DOHH2 (cell line): Measurements from ENCODE around the gene SCYGR2.

ENCODE experiments used
- H3F3A ChIP-seq: fragments of 200-600 bp; sonication (generic), shearing (Covaris generic); 2 replicates; pipeline ENCODE4 v1.6.0; 2016; ENCODE audit warnings: antibody characterized with exemption, mild to moderate bottlenecking; ENCODE audit not compliant: control insufficient read depth, insufficient read depth
- H3K27ac ChIP-seq: fragments of 200-600 bp; sonication (generic); 2 replicates; pipeline ENCODE4 v1.5.1; 2014; ENCODE audit warnings: low read depth, mild to moderate bottlenecking, low read length, moderate library complexity
- H3K27me3 ChIP-seq: fragments of 200-600 bp; sonication (generic); 2 replicates; pipeline ENCODE4 v1.6.1; 2014; ENCODE audit warnings: mild to moderate bottlenecking, low read length, mixed read lengths; ENCODE audit not compliant: control insufficient read depth
- H3K36me3 ChIP-seq: fragments of 200-600 bp; sonication (generic); 2 replicates; pipeline ENCODE4 v1.6.1; 2014; ENCODE audit warnings: mild to moderate bottlenecking, low read length, moderate library complexity, mixed read lengths; ENCODE audit not compliant: control insufficient read depth
- H3K4me1 ChIP-seq: fragments of 200-600 bp; sonication (generic); 2 replicates; pipeline ENCODE4 v1.6.1; 2014; ENCODE audit warnings: mild to moderate bottlenecking, low read length, mixed read lengths; ENCODE audit not compliant: control insufficient read depth
- H3K4me2 ChIP-seq: fragments of 200-600 bp; sonication (generic); 2 replicates; pipeline ENCODE4 v1.6.0; 2014; ENCODE audit warnings: mild to moderate bottlenecking, low read length, moderate library complexity
- H3K4me3 ChIP-seq: fragments of 200-600 bp; sonication (generic); 2 replicates; pipeline ENCODE4 v1.5.1; 2014; ENCODE audit warnings: mild to moderate bottlenecking, low read length, mixed read lengths
- H3K79me2 ChIP-seq: fragments of 200-600 bp; sonication (generic); 2 replicates; pipeline ENCODE4 v1.6.1; 2014; ENCODE audit warnings: mild to moderate bottlenecking, low read length, mixed read lengths; ENCODE audit not compliant: control insufficient read depth
- H3K9me2 ChIP-seq: fragments of 200-600 bp; sonication (generic); replicated peaks from 2 replicates; pipeline ENCODE4 v1.6.1; 2014; ENCODE audit warnings: mild to moderate bottlenecking, low read length, mixed read lengths; ENCODE audit not compliant: control insufficient read depth
- H3K9me3 ChIP-seq: fragments of 200-600 bp; sonication (generic); 2 replicates; pipeline ENCODE4 v1.6.1; 2014; ENCODE audit warnings: antibody characterized with exemption, low read length, mixed read lengths; ENCODE audit not compliant: control insufficient read depth, insufficient read depth
- H4K20me1 ChIP-seq: fragments of 200-600 bp; sonication (generic); 2 replicates; pipeline ENCODE4 v1.6.0; 2014; ENCODE audit warnings: low read depth, mild to moderate bottlenecking, antibody characterized with exemption, low read length, moderate library complexity; ENCODE audit not compliant: control insufficient read depth, insufficient read depth
- CTCF ChIP-seq: fragments of 200-600 bp; sonication (generic); IDR thresholded peaks from one replicate; pipeline ENCODE4 v1.5.1; 2014; ENCODE audit warnings: antibody characterized with exemption, mild to moderate bottlenecking, low read depth, low read length; ENCODE audit not compliant: poor library complexity, severe bottlenecking
- EZH2phosphoT487 ChIP-seq: fragments of 200-600 bp; sonication (generic); IDR thresholded peaks from 2 replicates; pipeline ENCODE4 v1.6.1; 2017; ENCODE audit warnings: borderline replicate concordance, mild to moderate bottlenecking, antibody characterized with exemption, low read length, moderate library complexity, mixed read lengths

Gene SCYGR2

GRCh38 chr2:227579791-227580190 lies 18.9 kb upstream of the SCYGR2 start:
- Histone ChIP-seq H3K36me3 (no peaks in the 10 kb centered on the region), H3F3A (no peaks in the 10 kb centered on the region), H3K9me2 (no peaks in the 10 kb centered on the region), H3K27me3 (peaks cover 8% of the 10 kb centered on the region; the same call in 1 of the 2 replicates), H3K79me2 (no peaks in the 10 kb centered on the region), H3K4me1 (no peaks in the 10 kb centered on the region), H3K27ac (no peak overlapping the region), H3K4me3 (no peak overlapping the region), H3K4me2 (no peak overlapping the region), H3K9me3 (peaks cover 8% of the 10 kb centered on the region), H4K20me1 (no peaks in the 10 kb centered on the region)
- TF ChIP-seq EZH2phosphoT487 (no peak), CTCF (no peak)

DNA sequence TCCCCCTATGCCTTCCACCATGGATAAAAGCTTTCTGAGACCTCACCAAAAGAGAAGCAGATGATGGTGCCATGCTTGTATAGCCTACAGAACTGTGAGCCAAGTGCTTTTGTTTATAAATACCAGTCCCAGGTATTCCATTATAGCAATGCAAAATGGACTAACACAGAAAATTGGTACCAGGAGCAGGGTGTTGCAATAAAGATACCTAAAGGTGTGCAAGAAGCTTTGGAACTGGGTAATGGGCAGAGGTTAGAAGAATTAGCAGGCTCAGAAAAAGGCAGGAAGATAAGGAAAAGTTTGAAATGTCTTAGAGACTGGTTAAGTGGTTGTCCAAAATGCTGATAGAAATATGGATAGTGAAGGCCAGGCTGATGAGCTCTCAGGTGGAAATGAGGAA lies 16.3 kb upstream of the SCYGR2 start:
- Histone ChIP-seq H3K9me2 (no peaks in the 10 kb centered on the region), H3K27ac (no peak overlapping the region), H3K4me1 (no peaks in the 10 kb centered on the region), H3K9me3 (peaks cover 8% of the 10 kb centered on the region), H3K4me3 (no peak overlapping the region), H3K4me2 (no peak overlapping the region), H3K36me3 (no peaks in the 10 kb centered on the region), H3K79me2 (no peaks in the 10 kb centered on the region), H3F3A (no peaks in the 10 kb centered on the region), H4K20me1 (no peaks in the 10 kb centered on the region), H3K27me3 (peaks cover 5% of the 10 kb centered on the region; the same call in 1 of the 2 replicates)
- no peak for TF ChIP-seq CTCF
- TF ChIP-seq EZH2phosphoT487: no peak

DNA sequence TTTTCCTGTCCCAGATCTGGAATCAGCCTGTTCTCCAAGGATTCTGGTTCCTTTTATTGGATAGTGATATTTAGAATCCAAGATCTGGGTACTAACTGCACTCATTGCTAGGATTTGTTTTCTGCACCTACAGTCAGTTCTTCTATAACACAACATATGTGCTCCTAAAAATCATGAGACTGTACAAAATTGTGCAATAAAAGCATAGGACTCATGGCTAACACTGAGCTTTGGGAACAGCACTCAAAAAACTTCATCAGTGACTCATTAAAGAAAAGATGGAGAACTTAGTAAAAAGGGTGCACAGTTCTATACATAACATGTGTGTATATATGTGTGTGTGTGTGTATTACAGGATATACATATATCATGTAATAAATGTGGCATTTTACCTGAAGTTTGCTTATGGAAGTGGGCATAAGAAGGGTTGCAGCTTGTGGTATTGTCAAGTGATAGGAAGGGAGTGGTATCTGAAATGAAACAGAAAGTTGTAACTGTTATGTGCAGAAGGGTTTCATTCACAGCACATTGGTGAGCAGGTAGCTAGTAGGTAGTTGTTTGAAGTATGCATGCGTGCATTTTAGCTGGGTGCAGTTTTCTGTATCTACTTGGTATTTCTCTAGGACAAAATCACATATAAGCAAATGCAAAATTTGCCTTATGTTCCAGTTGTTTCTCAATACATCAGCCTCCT lies 5.9 kb upstream of the SCYGR2 start:
- no peak for TF ChIP-seq CTCF
- no peak for TF ChIP-seq EZH2phosphoT487
- no peak overlapping the region for H3K27ac ChIP-seq
- no peaks in the 10 kb centered on the region for H3K27me3 ChIP-seq
- H3K4me3 ChIP-seq: no peak overlapping the region
- H4K20me1 ChIP-seq: no peaks in the 10 kb centered on the region
- no peaks in the 10 kb centered on the region for H3K9me2 ChIP-seq
- H3K4me1 ChIP-seq: no peaks in the 10 kb centered on the region
- no peaks in the 10 kb centered on the region for H3K36me3 ChIP-seq
- H3F3A ChIP-seq: no peaks in the 10 kb centered on the region
- no peak overlapping the region for H3K4me2 ChIP-seq
- H3K79me2 ChIP-seq: no peaks in the 10 kb centered on the region
- H3K9me3 ChIP-seq: no peaks in the 10 kb centered on the region
